ENCODE results near the gene GSTT2.
"Not testable (repeated sequence)": the region's sequence is repeated elsewhere in the genome, so short reads cannot be mapped to it uniquely, and the experiment has no call there.

- TF ChIP-seq CTCF, POLR2A (IDR thresholded peaks at IDR 0.05): not testable (repeated sequence)
Observed at GRCh38 chr22:23947391-23947790, 32.5 kb upstream of the GSTT2 start.
